ENCODE data around the gene KCNJ9. TPM values are rescaled to one million over a fixed set of nuclear protein-coding genes. Genes with fewer than 3 reads are reported as not detected.

KCNJ9 gene
- total and polyA plus RNA-seq, 3 donors from 2014 or later: 0.37 to 0.68 (median 0.55) TPM

DNA sequence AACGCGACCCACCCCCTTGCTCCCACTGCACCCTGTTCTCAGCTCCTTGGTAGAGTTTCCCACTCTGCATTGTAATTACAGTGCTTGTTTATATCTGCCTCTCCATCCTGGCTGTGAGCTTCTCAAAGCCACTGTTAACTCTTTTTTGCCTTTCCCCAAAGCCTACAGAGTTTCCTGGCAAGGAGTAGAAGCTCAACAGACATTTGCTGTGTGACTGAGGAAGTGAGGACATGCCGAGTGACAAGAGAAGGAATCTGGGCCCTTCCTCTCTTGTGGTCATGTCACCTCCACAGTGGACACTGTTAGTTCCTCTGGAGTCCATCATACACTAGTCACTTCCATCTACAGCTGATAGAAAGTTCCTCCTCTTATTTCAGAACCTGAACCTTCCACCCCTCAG, 23.1 kb downstream of the KCNJ9 start:
- TF ChIP-seq, protein P1, sequence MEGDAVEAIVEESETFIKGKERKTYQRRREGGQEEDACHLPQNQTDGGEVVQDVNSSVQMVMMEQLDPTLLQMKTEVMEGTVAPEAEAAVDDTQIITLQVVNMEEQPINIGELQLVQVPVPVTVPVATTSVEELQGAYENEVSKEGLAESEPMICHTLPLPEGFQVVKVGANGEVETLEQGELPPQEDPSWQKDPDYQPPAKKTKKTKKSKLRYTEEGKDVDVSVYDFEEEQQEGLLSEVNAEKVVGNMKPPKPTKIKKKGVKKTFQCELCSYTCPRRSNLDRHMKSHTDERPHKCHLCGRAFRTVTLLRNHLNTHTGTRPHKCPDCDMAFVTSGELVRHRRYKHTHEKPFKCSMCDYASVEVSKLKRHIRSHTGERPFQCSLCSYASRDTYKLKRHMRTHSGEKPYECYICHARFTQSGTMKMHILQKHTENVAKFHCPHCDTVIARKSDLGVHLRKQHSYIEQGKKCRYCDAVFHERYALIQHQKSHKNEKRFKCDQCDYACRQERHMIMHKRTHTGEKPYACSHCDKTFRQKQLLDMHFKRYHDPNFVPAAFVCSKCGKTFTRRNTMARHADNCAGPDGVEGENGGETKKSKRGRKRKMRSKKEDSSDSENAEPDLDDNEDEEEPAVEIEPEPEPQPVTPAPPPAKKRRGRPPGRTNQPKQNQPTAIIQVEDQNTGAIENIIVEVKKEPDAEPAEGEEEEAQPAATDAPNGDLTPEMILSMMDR (IDR thresholded peaks at IDR 0.05): no peak
- no peak for TF ChIP-seq POLR2A (IDR thresholded peaks at IDR 0.05)
- H3K4me3 ChIP-seq: no peak overlapping the region
- intact Hi-C loops (cut with DNase I; ENCODE audit: low total_unique reads): loop anchor here (5.0 to 10.0 kb wide), 2 partner anchors 90 to 148 kb away; partner anchors contain the start of gene CASQ1
- 53 to 57% methylated on average over 3 of the region's 3 CpGs for WGBS, 2 donors
- peaks cover 32% of the 10 kb centered on the region for H3K4me1 ChIP-seq
- no peak for DNase-seq
- no peaks in the 10 kb centered on the region for H3K27me3 ChIP-seq
- no peaks in the 10 kb centered on the region for H3K9me3 ChIP-seq
- no peaks in the 10 kb centered on the region for H3K36me3 ChIP-seq (ENCODE audit: low read depth, missing control alignments)
- peak overlapping the region in 1 of 2 donors; percentile 47 for H3K27ac ChIP-seq

DNA sequence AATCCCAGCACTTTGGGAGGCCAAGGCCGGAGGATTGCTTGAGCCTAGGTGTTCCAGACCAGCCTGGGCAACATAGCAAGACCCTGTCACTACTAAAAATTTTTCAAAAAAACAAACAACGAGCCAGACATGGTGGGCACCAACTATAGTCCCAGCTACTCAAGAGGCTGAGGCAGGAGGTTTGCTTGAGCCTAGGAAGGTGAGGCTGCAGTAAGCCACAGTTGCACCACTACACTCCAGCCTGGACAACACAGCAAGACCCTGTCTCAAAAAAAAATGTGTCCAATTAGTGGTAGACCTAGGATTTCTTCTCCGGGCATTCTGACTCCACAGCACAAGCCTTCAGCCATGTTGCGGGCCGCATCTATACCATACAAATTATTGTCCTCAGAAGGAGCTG, 23.8 kb downstream of the KCNJ9 start:
- Histone ChIP-seq H3K27ac (no peak overlapping the region), H3K4me1 (peaks cover 35% of the 10 kb centered on the region), H3K9me3 (no peaks in the 10 kb centered on the region), H3K27me3 (no peaks in the 10 kb centered on the region), H3K36me3 (ENCODE audit: low read depth, missing control alignments) (no peaks in the 10 kb centered on the region), H3K4me3 (no peak overlapping the region)
- intact Hi-C loops (cut with DNase I; ENCODE audit: low total_unique reads): loop anchor here (10.0 kb wide), 1 partner anchor 90 kb away; the partner anchor contains the start of gene CASQ1
- no peak for DNase-seq
- TF ChIP-seq, protein P1 (IDR thresholded peaks at IDR 0.05): no peak
- no peak for TF ChIP-seq POLR2A (IDR thresholded peaks at IDR 0.05)
- WGBS, 2 donors: 94 to 97% methylated on average over 5 of the region's 5 CpGs

- Histone ChIP-seq H3K9me3 (no peaks in the 10 kb centered on the region), H3K4me3 (no peak overlapping the region), H3K4me1 (peaks cover 29% of the 10 kb centered on the region), H3K27ac (no peak overlapping the region), H3K27me3 (no peaks in the 10 kb centered on the region), H3K36me3 (ENCODE audit: low read depth, missing control alignments) (no peaks in the 10 kb centered on the region)
- intact Hi-C loops (cut with DNase I; ENCODE audit: low total_unique reads): loop anchor here (10.0 kb wide), 1 partner anchor 87 kb away; the partner anchor contains the start of gene CASQ1
- WGBS, 2 donors: 100% methylated on average over 1 of the region's 1 CpG
- DNase-seq: no peak
- TF ChIP-seq, protein P1 (IDR thresholded peaks at IDR 0.05): no peak
- TF ChIP-seq POLR2A (IDR thresholded peaks at IDR 0.05): no peak
Observed at GRCh38 chr1:160107512-160107911, 26.2 kb downstream of the KCNJ9 start.

DNA sequence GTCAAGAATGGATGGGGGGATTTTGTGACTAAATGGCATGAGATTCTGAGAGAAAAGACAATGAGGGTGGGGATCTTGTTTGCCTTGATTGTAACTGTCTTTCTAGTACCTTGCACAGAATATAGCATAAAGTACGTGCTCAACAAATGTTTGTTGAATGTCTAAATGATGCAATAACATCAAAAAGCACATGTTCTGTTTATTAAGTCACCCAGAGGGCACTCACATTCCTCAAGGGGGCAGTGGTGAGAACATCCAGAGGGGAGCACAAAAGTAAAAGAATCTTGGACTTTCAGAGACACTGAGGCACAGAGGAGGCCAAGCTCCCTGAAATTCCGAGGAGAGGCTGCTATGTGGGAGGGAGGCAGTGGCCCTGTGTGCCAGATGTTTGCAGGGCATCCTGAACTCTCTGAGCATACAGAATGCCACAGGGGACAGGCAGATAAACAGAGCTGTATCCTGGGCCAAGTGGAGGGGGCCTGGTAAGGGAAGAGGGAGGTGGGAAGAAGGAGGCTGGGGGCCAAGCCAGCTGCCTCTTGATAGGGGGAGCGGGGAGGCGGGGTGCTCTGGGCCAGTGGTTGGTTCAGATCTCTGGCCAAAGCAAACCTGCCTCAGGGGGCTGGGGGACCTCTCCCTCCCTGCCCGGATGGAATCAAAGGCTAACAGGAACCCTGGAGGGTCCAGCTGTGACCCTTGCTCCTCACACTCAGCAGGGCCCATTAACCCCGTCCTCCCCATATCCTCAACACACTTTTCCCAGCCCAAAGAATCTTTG, 27.7 kb downstream of the KCNJ9 start:
- 44 to 48% methylated on average over 6 of the region's 6 CpGs for WGBS, 2 donors
- no peaks in the 10 kb centered on the region for H3K9me3 ChIP-seq
- no peaks in the 10 kb centered on the region for H3K27me3 ChIP-seq
- peaks cover 37% of the 10 kb centered on the region for H3K4me1 ChIP-seq
- intact Hi-C loops (cut with DNase I; ENCODE audit: low total_unique reads): loop anchor here (10.0 kb wide), 1 partner anchor 86 kb away; the partner anchor contains the start of gene CASQ1
- H3K4me3 ChIP-seq: no peak overlapping the region
- H3K36me3 ChIP-seq (ENCODE audit: low read depth, missing control alignments): no peaks in the 10 kb centered on the region
- H3K27ac ChIP-seq: no peak overlapping the region
- peak; percentile 59 for DNase-seq
- TF ChIP-seq, protein P1 (IDR thresholded peaks at IDR 0.05): peak in 2 of 3 experiments; percentile 47 to 53
- TF ChIP-seq POLR2A (IDR thresholded peaks at IDR 0.05): no peak
